Panc1 (cell line): ENCODE data around the gene MYLK2.

Experiments
- TCF7L2 ChIP-seq: IDR thresholded peaks from 2 replicates; pipeline ENCODE4 v1.6.1; 2011; ENCODE audit warnings: mild to moderate bottlenecking, low read depth, low read length, inconsistent platforms
- TF ChIP-seq, protein P1 (sequence below): fragments of 450-650 bp; IDR thresholded peaks from 2 replicates; pipeline ENCODE4 v1.5.1; 2017; ENCODE audit warnings: mild to moderate bottlenecking

DNA sequence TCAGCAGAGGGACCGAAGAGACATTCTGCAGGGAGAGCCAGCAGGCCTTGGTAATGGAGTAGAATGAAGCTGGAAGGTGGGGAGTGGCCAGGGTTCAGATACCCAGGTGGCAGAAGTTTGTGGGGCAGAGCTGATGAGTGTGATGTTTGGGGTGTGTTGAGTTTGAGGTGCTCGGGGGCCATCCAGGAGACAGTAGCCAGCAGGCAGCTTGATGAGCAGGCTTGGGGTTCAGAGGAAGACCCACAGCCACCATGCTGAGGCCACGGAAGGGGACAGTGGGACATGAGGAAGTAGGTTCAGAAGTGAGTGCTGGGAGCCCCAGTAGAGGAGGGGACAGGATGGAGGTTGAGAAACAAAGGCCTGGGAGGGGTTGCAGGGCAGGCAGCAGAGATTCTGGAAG, 37.4 kb downstream of the MYLK2 start:
- TF ChIP-seq, protein P1, sequence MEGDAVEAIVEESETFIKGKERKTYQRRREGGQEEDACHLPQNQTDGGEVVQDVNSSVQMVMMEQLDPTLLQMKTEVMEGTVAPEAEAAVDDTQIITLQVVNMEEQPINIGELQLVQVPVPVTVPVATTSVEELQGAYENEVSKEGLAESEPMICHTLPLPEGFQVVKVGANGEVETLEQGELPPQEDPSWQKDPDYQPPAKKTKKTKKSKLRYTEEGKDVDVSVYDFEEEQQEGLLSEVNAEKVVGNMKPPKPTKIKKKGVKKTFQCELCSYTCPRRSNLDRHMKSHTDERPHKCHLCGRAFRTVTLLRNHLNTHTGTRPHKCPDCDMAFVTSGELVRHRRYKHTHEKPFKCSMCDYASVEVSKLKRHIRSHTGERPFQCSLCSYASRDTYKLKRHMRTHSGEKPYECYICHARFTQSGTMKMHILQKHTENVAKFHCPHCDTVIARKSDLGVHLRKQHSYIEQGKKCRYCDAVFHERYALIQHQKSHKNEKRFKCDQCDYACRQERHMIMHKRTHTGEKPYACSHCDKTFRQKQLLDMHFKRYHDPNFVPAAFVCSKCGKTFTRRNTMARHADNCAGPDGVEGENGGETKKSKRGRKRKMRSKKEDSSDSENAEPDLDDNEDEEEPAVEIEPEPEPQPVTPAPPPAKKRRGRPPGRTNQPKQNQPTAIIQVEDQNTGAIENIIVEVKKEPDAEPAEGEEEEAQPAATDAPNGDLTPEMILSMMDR, result no peak
- no peak for TF ChIP-seq TCF7L2
